Adipose tissue (tissue), 3 donors: Measurements from ENCODE around the gene SLC16A2. TPM values are rescaled to one million over a fixed set of nuclear protein-coding genes. Genes with fewer than 3 reads are reported as not detected.

ENCODE experiments used
- H3K27ac ChIP-seq: one replicate; pipeline ENCODE4 v1.5.1; 2013; ENCODE audit warnings: low read depth, low read length
- WGBS, 3 donors: extraction: QIAGEN DNeasy Blood & Tissue Kit; methylation state at CpG; one replicate each; pipeline ENCODE4 v1.1.7; 2013; 5-methylcytosine and 5-hydroxymethylcytosine counted together
- polyA plus RNA-seq, 3 donors: library from polyadenylated mRNA; stranded (reverse); fragments of 200-250 nt; gene quantifications; one replicate each; pipeline ENCODE4 v1.2.3, GENCODE V29; 2013
- donor health status: healthy with polysubstance abuse.
- donor health status: Bipolar disorder and iron deficiency.
- donor health status: healthy.

The SLC16A2 gene
- polyA plus RNA-seq, 3 donors, result 2.9 to 8.8 (median 8.0) TPM

DNA sequence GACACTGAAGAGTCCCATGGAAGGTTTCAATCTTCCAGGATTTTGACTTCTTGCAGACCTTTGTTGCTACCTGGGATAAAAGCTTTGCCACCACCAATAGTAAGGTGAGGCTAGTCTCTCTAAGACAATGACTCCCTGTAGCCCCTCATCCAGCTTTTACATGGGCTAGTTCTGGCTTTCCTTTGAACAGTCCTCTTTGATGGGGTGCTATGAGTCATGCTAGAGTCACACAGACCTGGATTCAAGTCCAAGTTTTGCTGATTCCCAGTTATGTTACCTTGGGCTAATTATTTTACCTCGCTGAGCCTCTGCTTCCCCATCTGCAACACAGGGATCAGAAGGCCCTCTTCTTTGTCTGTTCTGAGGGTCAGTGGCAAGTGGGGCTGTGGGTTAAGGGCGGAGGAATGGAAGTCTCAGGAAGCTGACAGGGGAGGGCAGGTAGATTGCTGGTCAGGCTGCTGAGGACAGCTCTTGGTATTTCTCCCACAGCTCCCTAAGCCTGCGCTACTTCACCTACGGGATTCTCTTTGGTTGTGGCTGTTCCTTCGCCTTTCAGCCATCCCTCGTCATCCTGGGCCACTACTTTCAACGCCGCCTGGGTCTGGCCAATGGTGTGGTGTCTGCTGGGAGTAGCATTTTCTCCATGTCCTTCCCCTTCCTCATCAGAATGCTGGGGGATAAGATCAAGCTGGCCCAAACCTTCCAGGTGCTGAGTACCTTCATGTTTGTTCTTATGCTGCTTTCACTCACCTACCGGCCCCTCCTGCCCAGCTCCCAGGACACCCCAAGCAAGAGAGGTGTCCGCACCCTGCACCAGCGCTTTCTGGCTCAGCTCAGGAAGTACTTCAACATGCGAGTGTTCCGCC lies 102.8 kb downstream of the SLC16A2 start:
- H3K27ac ChIP-seq, result no peak overlapping the region
- WGBS, 3 donors, result 89 to 100% (median 96%) methylated on average over 8 to 13 of the region's 13 CpGs

DNA sequence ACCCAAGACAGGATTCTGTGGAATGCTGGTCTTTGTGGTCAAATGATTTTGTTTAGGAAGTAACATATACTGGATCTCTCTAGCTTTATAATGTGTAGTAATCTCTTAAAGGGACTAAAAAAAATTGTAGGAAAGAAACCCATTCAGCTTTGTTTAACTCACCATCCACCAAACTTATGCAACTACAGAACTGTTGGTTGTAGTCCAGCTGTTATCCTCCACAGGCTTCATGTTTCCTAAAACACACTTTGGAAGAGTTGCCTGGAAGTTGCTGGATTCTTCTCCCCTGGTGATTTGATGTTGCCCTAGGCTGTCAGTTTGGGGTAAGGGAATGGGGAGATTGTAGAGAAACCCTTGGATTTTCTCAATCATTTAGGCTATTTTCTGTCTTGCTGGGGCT lies 103.8 kb downstream of the SLC16A2 start:
- H3K27ac ChIP-seq, result no peak overlapping the region

DNA sequence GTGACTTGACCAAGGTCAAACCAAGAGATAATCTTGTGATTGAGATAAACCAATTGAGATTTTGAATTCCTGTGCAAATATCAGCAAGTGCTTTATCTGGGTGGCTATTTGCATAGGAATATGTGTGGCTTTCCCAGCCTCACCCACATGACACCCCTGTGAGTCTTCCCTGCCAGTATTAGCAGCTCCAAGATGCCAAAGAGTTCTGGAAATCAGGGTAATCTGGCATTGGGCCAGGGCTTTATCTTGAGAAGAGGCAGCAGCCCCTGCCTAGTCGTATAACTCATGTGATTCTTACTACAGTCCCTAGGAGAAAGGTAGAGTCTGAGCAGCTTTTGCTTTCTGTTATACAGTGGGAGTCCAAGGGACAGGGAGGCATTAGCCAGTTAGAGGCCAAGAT lies 105.5 kb downstream of the SLC16A2 start:
- 29 to 68% (median 54%) methylated on average over 1 of the region's 1 CpG for WGBS, 3 donors
- no peak overlapping the region for H3K27ac ChIP-seq

DNA sequence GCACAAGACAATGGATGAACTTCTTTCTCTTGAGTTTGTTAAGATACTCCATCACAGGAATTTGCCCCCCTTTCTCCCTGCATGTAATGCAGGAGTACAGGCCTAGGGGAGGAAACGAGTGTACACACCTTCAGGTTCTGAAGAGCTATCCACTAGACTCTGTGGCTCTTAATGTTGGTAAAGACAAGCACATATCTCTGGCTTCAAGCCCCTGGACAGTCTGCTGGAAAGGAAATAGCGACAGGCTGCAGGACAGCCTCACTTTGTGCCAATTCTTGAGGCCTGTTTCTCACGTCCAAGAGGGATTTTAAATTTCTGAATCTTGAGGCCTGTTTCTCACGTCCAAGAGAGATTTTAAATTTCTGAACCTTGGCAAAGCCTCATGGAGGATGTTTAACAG lies 106.1 kb downstream of the SLC16A2 start:
- WGBS, 3 donors, result 51 to 76% (median 52%) methylated on average over 4 of the region's 4 CpGs
- no peak overlapping the region for H3K27ac ChIP-seq

DNA sequence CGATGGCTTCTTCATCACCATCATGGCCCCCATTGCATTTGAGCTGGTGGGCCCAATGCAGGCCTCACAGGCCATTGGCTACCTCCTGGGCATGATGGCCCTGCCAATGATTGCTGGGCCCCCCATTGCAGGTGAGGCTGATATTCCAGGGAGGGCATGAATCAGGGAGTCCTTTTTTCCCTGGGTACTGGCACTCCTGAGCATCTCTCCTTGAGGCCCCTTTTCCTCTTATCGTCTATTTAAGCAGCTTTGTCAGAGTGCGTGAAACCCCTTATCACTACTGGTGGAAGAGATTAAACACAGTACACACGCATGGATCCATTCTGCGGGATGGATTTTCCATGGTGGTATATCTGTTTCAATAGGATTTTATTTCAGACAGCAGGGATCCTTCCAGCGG lies 108.0 kb downstream of the SLC16A2 start:
- no peak overlapping the region for H3K27ac ChIP-seq
- 93 to 98% (median 93%) methylated on average over 6 of the region's 6 CpGs for WGBS, 3 donors

DNA sequence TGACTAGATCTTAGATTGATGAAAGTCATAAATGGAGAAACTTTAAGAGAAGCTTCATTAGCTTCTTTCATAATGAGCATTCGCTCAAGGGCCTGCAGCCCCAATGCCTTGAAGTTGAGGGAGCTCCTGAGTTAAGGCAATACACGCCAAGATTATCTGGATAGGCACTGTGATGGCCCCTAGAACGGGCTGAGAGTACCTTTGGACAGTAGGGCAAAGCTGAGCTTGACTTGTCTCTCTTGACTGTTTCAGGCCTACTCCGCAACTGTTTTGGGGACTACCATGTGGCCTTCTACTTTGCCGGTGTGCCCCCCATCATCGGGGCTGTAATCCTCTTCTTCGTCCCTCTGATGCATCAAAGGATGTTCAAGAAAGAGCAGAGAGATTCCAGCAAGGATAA lies 109.8 kb downstream of the SLC16A2 start:
- no peak overlapping the region for H3K27ac ChIP-seq
- WGBS, 3 donors, result 82 to 97% (median 94%) methylated on average over 7 of the region's 7 CpGs

DNA sequence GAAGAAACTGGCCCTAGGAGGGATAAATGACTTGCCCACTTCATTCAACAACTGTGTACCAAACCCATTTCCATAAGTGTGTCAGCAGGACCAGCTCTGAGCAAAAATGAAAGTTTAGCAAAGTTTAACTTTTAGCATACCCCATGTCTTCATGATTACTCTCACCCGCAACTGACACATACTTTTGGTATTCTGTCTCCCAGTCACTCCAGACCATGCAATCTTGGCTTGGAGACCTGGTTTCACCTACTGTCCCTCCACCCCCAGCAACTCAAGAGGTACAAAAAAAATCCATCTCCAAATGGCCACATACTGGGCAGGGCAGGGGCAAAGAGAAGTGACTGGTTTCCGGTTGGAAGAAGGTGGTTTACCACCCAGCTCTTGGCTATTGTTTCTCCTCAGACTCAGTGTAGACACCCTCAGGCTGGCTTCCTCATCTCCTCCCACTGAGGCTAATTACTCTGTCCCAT lies 113.3 kb downstream of the SLC16A2 start:
- WGBS, 3 donors, result 76 to 87% (median 86%) methylated on average over 2 of the region's 2 CpGs
- H3K27ac ChIP-seq, result no peak overlapping the region

DNA sequence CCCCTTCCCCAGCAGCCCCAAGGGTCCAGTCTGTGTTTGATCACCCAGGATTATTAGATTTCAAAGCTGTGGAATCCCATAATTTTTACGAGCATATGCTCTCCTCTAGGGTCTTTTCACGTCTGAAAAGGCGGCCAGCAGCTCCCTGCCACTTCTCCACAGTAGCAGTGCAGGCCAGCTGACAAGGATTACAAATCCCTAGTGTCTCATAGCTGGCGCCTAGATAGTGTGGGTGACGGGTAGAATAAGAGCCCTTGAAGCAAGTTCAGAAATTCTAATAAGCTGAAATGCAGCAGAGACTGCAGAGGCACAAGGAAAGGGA lies 113.8 kb downstream of the SLC16A2 start:
- no peak overlapping the region for H3K27ac ChIP-seq
- WGBS, 3 donors, result 25 to 33% (median 30%) methylated on average over 5 of the region's 5 CpGs

DNA sequence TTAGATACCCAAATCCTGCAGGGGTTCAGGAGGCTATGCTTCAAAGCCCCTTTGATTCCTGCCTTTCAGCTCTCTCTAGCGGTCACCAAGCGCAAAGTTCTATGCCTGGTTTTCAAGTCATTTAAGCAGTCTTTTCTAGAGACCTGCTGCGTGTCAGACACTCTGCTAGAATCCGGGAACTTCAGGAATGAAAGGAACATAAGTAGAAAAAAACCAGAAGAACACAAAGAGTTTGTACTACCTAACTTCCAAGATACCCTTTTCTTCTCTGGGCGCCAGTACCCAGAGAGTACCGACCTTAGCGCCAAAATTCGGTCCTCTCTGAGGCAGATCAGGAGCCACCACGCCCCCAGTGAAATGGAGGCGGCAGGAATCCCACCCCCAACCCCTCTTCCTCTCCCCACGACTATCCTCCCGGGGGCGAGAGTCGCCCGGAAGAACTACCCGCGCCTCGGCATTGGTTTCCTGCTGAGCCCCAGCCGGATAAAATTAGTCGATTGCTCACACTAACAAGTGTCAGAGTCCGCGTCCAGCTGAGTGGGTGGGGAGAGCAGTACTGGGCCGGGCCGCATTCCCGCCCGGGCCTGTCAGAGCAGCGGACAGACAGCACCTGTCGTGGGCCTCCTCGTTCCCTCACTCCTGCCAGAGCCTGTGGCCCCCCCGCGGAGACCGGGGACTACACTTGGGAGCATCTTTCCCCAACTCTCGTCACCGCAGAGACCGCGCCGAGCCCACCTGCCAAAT lies 114.3 kb downstream of the SLC16A2 start:
- 0 to 27% (median 1%) methylated on average over 31 to 37 of the region's 37 CpGs for WGBS, 3 donors
- no peak overlapping the region for H3K27ac ChIP-seq

DNA sequence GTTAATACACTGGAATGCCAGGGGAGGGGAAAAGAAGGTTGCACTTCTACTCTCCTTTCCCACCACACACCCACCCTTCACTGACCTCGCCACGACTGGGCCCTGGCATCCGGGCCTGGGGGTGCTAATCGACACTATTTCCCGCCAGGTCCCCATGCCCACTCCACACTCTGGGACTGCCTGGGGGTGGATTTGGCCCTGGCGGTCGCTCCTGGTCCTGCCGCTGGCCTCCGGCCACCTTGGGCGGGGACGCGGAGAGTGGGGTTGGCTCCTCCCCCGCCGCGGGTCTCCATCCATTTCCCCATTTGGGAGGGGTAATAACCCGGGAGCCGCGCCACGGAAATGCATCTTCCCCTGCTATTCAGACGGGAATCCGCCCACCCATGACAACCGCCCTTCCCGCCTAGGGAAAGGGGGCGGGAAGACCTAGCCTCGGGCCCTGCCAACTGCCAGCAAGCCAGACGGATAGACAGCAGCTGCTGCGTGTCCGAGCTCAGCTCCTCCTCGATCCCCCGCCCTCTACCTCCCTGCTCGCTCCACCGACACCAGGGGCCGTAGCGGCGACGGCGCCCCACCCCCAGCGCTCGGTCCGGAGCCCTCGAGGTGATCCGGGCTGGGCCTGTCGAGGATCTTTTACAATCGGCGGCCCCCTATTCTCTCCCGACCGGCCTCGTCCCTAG lies 115.0 kb downstream of the SLC16A2 start:
- no peak overlapping the region for H3K27ac ChIP-seq
- WGBS, 3 donors, result 0 to 27% (median 0%) methylated on average over 26 to 48 of the region's 48 CpGs

DNA sequence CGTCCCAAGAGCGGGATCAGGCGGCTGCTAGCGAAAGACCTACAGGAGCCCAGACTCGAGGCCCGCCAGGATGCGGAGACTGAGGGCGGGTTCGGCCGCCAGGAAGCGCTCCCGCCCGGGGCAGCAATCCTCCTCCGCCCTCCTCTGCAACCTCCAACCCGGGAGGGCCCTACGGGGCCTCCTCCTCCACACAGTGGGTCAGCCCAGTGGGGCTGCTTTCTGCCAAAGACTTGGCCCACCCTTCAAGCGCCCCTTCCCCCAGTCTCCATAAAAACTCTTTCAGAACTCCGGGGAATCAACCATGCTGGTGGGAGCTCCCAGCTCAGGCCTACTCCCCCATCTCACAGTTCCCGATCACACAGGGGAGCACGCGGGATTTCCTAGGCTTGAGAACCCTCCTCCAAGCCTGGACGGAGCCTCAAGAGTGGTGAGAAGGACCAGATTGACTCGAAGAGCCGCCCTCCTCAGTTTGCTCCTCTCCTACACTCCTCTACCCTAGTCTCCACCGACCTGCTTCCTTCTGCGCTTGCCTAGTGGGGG lies 115.6 kb downstream of the SLC16A2 start:
- WGBS, 3 donors, result 12 to 56% (median 34%) methylated on average over 7 to 26 of the region's 26 CpGs
- no peak overlapping the region for H3K27ac ChIP-seq

DNA sequence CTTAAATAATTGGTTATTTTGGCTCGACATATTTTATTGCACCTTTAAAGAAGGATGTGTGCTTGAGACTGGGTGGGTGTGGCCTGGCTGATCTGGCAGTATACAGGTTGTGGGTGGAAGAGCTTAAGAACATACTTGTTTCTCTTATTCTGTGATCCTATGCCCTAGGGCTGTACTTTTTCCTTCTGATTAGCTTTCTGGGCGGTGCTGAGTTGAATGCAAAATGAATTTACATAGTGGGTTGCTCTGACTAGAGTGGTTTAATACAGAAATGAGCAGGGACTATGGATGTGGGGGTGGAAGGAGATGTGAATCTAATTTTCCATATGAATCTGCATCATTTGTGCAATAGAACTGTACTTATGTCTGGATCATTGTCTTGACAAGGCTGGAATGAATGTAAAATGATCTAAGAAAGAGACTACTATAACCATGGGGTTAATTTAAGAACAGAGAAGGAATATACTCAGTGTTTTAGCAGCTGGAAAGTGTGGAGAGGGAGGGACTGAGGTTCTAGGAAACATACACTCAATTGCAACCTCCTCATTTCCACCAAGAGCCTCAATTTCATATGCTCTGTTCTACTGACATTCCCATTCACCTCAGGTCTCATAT lies 119.4 kb downstream of the SLC16A2 start:
- 68 to 77% (median 71%) methylated on average over 2 of the region's 2 CpGs for WGBS, 3 donors
- H3K27ac ChIP-seq, result no peak overlapping the region

DNA sequence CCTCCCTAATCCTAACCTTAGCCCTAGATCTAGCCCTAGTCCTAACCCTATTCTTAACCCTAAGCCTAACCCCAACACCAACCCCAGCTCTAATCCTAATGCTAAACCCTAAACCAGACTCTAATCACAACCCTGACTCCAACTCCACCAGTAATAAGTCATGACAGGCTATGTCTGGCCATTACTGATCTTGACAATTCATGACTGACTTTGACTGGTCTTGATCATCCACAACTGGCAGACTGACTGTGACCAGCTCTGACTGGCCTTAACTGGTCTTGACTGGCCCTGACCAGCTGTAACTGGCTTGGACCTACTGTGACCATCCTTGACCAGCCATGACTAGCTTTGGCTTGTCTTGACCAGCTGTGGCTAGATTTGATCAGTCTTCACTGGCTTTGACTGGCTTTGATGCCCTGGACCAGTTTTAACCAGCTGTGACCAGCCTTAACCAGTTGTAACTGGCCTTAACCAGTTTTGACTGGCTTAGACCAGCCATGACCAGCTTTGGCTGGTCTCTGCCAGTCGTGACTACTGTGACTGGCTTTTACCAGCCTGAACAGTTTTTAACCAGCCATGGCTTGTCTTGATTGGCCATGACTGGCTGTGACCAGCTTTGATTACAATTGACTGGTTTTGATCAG lies 124.7 kb downstream of the SLC16A2 start:
- no peak overlapping the region for H3K27ac ChIP-seq
- WGBS, 3 donors, result 35 to 82% (median 76%) methylated on average over 1 of the region's 1 CpG

DNA sequence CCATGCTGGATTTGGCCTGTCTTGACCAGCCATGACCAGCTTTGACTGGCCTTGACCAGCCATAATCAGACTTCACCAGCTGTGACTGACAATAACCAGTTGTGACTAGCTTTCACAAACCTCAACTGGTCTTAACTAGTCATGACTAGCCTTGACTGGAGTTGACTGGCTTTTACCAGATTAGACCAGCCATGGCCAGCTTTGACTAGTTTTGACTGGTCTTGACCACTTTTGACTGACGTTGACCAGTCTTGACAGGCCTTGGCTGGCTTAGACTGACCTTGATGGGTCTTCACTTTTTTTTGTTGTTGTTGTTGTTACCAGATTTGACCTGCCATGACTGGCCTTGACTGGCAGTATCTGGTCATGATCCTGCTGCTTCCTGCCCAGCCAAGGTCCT lies 125.7 kb downstream of the SLC16A2 start:
- H3K27ac ChIP-seq, result no peak overlapping the region
- 70 to 93% (median 92%) methylated on average over 1 of the region's 1 CpG for WGBS, 3 donors

DNA sequence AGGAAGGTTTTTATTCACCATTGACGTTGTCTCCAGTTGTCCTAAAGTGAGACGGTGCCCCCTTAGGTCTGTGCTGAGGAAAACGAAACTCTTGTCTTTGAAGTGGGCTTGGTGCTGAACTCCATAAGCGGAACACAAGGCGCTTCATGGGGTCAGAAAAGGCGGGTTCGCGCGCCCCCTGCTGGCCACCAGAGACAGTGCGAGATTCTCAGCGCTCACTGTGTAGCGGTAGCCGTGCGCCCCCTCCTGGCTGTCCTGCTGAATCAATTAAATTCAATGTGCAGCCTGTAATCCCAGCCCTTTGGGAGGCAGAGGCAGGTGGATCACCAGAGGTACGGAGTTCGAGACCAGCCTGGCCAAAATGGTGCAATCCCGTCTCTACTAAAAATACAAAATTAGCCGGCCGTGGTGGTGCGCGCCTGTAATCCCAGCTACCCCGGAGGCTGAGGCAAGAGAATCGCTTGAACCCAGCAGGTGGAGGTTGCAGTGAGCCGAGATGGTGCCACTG lies 129.1 kb downstream of the SLC16A2 start:
- no peak overlapping the region for H3K27ac ChIP-seq
- WGBS, 3 donors, result 15 to 21% (median 15%) methylated on average over 24 of the region's 24 CpGs

DNA sequence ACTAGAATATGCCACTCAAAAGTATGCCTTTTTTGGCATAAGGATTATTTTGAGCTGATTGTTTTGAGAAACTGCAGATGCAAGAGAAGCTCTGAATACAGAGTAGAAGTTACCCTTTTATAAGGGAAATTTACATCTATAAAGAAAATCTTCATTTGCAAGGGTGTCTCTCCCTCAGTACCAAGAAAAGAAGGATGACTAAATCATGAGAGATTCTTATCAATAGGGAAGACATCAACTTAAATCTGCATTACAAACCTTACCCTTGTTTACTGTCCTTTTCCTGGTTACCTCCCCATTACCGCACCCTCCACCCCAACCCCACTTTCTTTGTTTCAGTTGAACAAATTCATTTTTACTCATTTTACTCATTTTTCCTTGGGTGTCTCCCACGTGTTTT lies 130.6 kb downstream of the SLC16A2 start:
- H3K27ac ChIP-seq, result no peak overlapping the region
- WGBS, 3 donors, result 39 to 74% (median 66%) methylated on average over 2 of the region's 2 CpGs

DNA sequence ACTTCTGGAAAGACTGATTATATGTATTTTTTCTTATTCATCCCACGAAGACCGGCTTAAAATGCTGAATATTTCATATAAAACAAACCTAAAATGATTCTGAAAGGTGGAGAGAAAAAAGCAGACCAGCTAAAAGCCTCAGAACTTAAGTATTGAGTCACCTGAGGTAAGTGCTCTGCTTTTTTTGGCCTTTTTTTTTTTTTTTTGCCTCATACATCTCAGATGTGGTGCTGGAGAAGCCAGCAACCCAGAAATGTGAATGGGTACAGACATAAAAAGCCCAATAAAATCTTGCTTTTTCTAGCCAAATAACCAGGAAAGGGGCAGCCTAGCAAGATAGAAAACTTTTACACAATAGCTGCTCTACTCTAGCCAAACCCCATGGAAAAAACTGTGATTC lies 136.1 kb downstream of the SLC16A2 start:
- 79 to 94% (median 87%) methylated on average over 2 of the region's 2 CpGs for WGBS, 3 donors
- H3K27ac ChIP-seq, result no peak overlapping the region

DNA sequence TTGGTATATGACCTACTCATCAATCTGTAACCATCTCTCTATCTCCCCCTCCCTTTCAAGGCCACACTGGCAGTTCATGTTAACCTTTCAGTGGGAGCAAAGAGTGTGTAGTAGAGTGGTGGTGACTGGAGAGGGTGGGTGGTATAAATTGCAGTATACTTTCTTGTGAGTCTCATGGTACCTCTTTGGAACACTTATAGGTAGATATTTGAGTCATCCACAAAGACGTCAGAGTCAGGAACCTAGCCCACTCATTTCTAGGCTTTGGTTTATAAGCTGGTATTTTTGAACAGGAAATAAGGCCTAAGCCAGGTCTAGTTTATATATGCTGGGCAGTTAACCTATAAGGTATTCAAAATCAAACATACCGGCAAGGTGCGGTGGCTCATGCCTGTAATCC lies 156.8 kb downstream of the SLC16A2 start:
- 90 to 95% (median 94%) methylated on average over 3 of the region's 3 CpGs for WGBS, 3 donors
- no peak overlapping the region for H3K27ac ChIP-seq
